IPS-20b (cell line): Measurements from ENCODE around the gene ABCB8.

Experiments used
- H3K27ac ChIP-seq: one replicate; pipeline ENCODE4 v1.5.1; 2013; ENCODE audit warnings: low read length
- H3K27me3 ChIP-seq: 2 replicates; pipeline ENCODE4 v1.6.1; 2013; ENCODE audit warnings: mild to moderate bottlenecking, low read length, inconsistent platforms; ENCODE audit not compliant: insufficient read depth
- H3K36me3 ChIP-seq: 2 replicates; pipeline ENCODE4 v1.6.1; 2013; ENCODE audit warnings: low read depth, mild to moderate bottlenecking, inconsistent platforms, low read length, moderate library complexity; ENCODE audit not compliant: insufficient read depth
- H3K4me1 ChIP-seq: 2 replicates; pipeline ENCODE4 v1.6.1; 2013; ENCODE audit warnings: mild to moderate bottlenecking, control low read depth, inconsistent platforms, low read length, moderate library complexity; ENCODE audit not compliant: insufficient read depth
- H3K4me3 ChIP-seq: 2 replicates; pipeline ENCODE4 v1.5.1; 2013; ENCODE audit warnings: mild to moderate bottlenecking, low read length, inconsistent platforms
- H3K9ac ChIP-seq: 2 replicates; pipeline ENCODE4 v1.6.1; 2013; ENCODE audit warnings: low read depth, mild to moderate bottlenecking, inconsistent platforms, low read length, moderate library complexity
- H3K9me3 ChIP-seq: 2 replicates; pipeline ENCODE4 v1.6.1; 2013; ENCODE audit warnings: mild to moderate bottlenecking, low read depth, low read length, inconsistent platforms; ENCODE audit not compliant: insufficient read depth

Gene ABCB8

GRCh38 chr7:151081170-151082101 lies 53.2 kb downstream of the ABCB8 start:
- H3K9me3 ChIP-seq, result no peaks in the 10 kb centered on the region
- H3K4me3 ChIP-seq, result peak overlapping the region; percentile 84
- peaks cover 12% of the 10 kb centered on the region for H3K4me1 ChIP-seq
- peaks cover 20% of the 10 kb centered on the region for H3K27me3 ChIP-seq
- peak overlapping the region; percentile 94; the same call in 1 of the 2 replicates for H3K9ac ChIP-seq
- H3K27ac ChIP-seq, result no peak overlapping the region
- H3K36me3 ChIP-seq, result peaks cover 3% of the 10 kb centered on the region

GRCh38 chr7:151082141-151083070 lies 54.2 kb downstream of the ABCB8 start:
- Histone ChIP-seq H3K9ac (peak overlapping the region; percentile 70), H3K4me1 (peaks cover 12% of the 10 kb centered on the region), H3K4me3 (peak overlapping the region; percentile 75), H3K36me3 (no peaks in the 10 kb centered on the region), H3K27ac (no peak overlapping the region), H3K9me3 (no peaks in the 10 kb centered on the region), H3K27me3 (peaks cover 26% of the 10 kb centered on the region)

GRCh38 chr7:151083071-151083823 lies 55.0 kb downstream of the ABCB8 start, which contains the start of gene TMUB1:
Gene TMUB1, minus strand, starts transcription at chr7:151083493. Its CDS starts 930 bp downstream, at chr7:151082563.
- Histone ChIP-seq H3K27ac (no peak within 1 kb of the TSS), H3K4me3 (peak within 1 kb of the TSS; percentile 75), H3K27me3 (peaks cover 34% of the 10 kb centered on the region), H3K36me3 (no peaks in the 10 kb centered on the region), H3K4me1 (peaks cover 18% of the 10 kb centered on the region), H3K9me3 (no peaks in the 10 kb centered on the region), H3K9ac (peak within 1 kb of the TSS; percentile 70)

GRCh38 chr7:151083824-151084160 lies 55.5 kb downstream of the ABCB8 start:
- Histone ChIP-seq H3K27me3 (peaks cover 40% of the 10 kb centered on the region), H3K9ac (peak overlapping the region; percentile 18; the same call in 1 of the 2 replicates), H3K27ac (no peak overlapping the region), H3K4me1 (peaks cover 21% of the 10 kb centered on the region), H3K9me3 (no peaks in the 10 kb centered on the region), H3K4me3 (peak overlapping the region; percentile 75), H3K36me3 (no peaks in the 10 kb centered on the region)

- Histone ChIP-seq H3K4me1 (peaks cover 26% of the 10 kb centered on the region), H3K9ac (peak overlapping the region; percentile 45; the same call in 1 of the 2 replicates), H3K9me3 (no peaks in the 10 kb centered on the region), H3K4me3 (peak overlapping the region; percentile 83), H3K36me3 (no peaks in the 10 kb centered on the region), H3K27ac (no peak overlapping the region), H3K27me3 (peaks cover 52% of the 10 kb centered on the region)
Observed at GRCh38 chr7:151085329-151085690, 57.1 kb downstream of the ABCB8 start.

GRCh38 chr7:151085691-151086620 lies 57.7 kb downstream of the ABCB8 start, which contains the start of gene AGAP3:
Gene AGAP3, plus strand, starts transcription at chr7:151086475. Its CDS starts 267 bp downstream, at chr7:151086742.
- Histone ChIP-seq H3K36me3 (no peaks in the 10 kb centered on the region), H3K9me3 (no peaks in the 10 kb centered on the region), H3K9ac (peak within 1 kb of the TSS; percentile 84), H3K27me3 (peaks cover 52% of the 10 kb centered on the region), H3K4me3 (peak within 1 kb of the TSS; percentile 84), H3K27ac (peak within 1 kb of the TSS; percentile 72), H3K4me1 (peaks cover 26% of the 10 kb centered on the region)

- Histone ChIP-seq H3K36me3 (peaks cover 3% of the 10 kb centered on the region; the same call in 1 of the 2 replicates), H3K27me3 (peaks cover 52% of the 10 kb centered on the region), H3K4me1 (peaks cover 26% of the 10 kb centered on the region), H3K27ac (peak overlapping the region; percentile 60), H3K4me3 (peak overlapping the region; percentile 84), H3K9me3 (no peaks in the 10 kb centered on the region), H3K9ac (peak overlapping the region; percentile 81; the same call in 1 of the 2 replicates)
Observed at GRCh38 chr7:151086802-151087244, 58.6 kb downstream of the ABCB8 start.

- peak overlapping the region; percentile 81 for H3K9ac ChIP-seq
- H3K9me3 ChIP-seq, result no peaks in the 10 kb centered on the region
- H3K4me1 ChIP-seq, result peaks cover 26% of the 10 kb centered on the region
- peaks cover 52% of the 10 kb centered on the region for H3K27me3 ChIP-seq
- H3K36me3 ChIP-seq, result peaks cover 10% of the 10 kb centered on the region; the same call in 1 of the 2 replicates
- peak overlapping the region; percentile 60 for H3K27ac ChIP-seq
- peak overlapping the region; percentile 84 for H3K4me3 ChIP-seq
Observed at GRCh38 chr7:151087245-151088018, 59.2 kb downstream of the ABCB8 start.

GRCh38 chr7:151088019-151088855 lies 60.0 kb downstream of the ABCB8 start:
- Histone ChIP-seq H3K27ac (no peak overlapping the region), H3K4me1 (peaks cover 26% of the 10 kb centered on the region), H3K9me3 (no peaks in the 10 kb centered on the region), H3K4me3 (peak overlapping the region; percentile 84), H3K36me3 (peaks cover 13% of the 10 kb centered on the region; the same call in 1 of the 2 replicates), H3K27me3 (peaks cover 52% of the 10 kb centered on the region), H3K9ac (peak overlapping the region; percentile 81; the same call in 1 of the 2 replicates)
